BJ (cell line): ENCODE measurements around the gene DLG2. TPM values are rescaled to one million over a fixed set of nuclear protein-coding genes. Genes with fewer than 3 reads are reported as not detected.

Source experiments
- CTCF ChIA-PET: fragments of 350-600 bp; formaldehyde crosslinking; extraction: SDS; loops from one replicate; lab custom pipeline; 2021; ENCODE audit warnings: antibody characterized with exemption, inconsistent platforms; lab: Yijun Ruan, JAX
- POLR2A ChIA-PET: fragments of 300-600 bp; sonication (Branson Sonifier 250); formaldehyde crosslinking; extraction: SDS; loops from one replicate; lab custom pipeline; 2021; ENCODE audit warnings: antibody characterized with exemption; lab: Charles Lee
- DNase-seq: peaks from one replicate; pipeline ENCODE4 v3.0.0-alpha.2; 2011; ENCODE audit warnings: low read depth
- H3K27me3 ChIP-seq: 2 replicates; pipeline ENCODE4 v1.6.0; 2011; ENCODE audit warnings: low read length; ENCODE audit not compliant: control insufficient read depth, insufficient read depth
- H3K36me3 ChIP-seq: 2 replicates; pipeline ENCODE4 v1.5.1; 2011; ENCODE audit warnings: low read length; ENCODE audit not compliant: control insufficient read depth, insufficient read depth
- H3K4me3 ChIP-seq: 2 replicates; pipeline ENCODE4 v1.5.1; 2011; ENCODE audit warnings: low read depth, mild to moderate bottlenecking, control low read depth, low read length
- polyA plus RNA-seq: library from polyadenylated mRNA; depleted of rRNA; stranded (reverse); fragments of >200 nt; gene quantifications from 2 replicates; pipeline ENCODE4 v1.2.3, GENCODE V29; 2011
- TF ChIP-seq, protein P1 (sequence below): IDR thresholded peaks from 2 replicates; pipeline ENCODE4 v1.5.1; 2011; ENCODE audit warnings: low read depth, mild to moderate bottlenecking, control low read depth, inconsistent platforms, low read length, moderate library complexity; ENCODE audit not compliant: insufficient read depth

The DLG2 gene
- polyA plus RNA-seq, 1 experiment = 0.28 TPM

- no peaks in the 10 kb centered on the region for H3K36me3 ChIP-seq
- ChIA-PET POLR2A (no interaction called here), CTCF (no interaction called here)
- no peak overlapping the region for H3K4me3 ChIP-seq
- no peaks in the 10 kb centered on the region for H3K27me3 ChIP-seq
- no peak for DNase-seq
- TF ChIP-seq, protein P1, sequence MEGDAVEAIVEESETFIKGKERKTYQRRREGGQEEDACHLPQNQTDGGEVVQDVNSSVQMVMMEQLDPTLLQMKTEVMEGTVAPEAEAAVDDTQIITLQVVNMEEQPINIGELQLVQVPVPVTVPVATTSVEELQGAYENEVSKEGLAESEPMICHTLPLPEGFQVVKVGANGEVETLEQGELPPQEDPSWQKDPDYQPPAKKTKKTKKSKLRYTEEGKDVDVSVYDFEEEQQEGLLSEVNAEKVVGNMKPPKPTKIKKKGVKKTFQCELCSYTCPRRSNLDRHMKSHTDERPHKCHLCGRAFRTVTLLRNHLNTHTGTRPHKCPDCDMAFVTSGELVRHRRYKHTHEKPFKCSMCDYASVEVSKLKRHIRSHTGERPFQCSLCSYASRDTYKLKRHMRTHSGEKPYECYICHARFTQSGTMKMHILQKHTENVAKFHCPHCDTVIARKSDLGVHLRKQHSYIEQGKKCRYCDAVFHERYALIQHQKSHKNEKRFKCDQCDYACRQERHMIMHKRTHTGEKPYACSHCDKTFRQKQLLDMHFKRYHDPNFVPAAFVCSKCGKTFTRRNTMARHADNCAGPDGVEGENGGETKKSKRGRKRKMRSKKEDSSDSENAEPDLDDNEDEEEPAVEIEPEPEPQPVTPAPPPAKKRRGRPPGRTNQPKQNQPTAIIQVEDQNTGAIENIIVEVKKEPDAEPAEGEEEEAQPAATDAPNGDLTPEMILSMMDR = no peak
Measured at GRCh38 chr11:83473743-83474142, 2153.4 kb downstream of the DLG2 start.

DNA sequence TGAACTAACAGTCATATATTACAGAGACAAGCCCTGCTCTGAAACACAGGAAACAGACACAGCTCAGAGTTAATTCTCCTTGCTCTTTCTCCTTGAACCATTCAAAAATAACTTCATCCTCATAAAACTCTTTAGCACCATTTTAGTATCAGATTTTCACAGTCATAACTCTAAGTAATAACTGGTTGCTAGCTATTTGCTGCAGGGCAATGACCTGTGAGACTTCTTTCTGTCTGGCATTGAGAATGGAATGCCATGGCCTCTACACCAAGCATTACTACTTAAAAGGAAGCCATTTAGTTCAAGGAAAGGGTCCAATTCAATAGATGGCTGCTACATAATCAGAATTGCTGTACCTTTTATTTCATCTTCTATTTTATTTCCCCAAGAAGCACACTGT, 2154.3 kb downstream of the DLG2 start:
- H3K36me3 ChIP-seq = no peaks in the 10 kb centered on the region
- CTCF ChIA-PET = no interaction called here
- H3K27me3 ChIP-seq = no peaks in the 10 kb centered on the region
- POLR2A ChIA-PET = no interaction called here
- no peak overlapping the region for H3K4me3 ChIP-seq
- no peak for DNase-seq
- TF ChIP-seq, protein P1 = no peak

DNA sequence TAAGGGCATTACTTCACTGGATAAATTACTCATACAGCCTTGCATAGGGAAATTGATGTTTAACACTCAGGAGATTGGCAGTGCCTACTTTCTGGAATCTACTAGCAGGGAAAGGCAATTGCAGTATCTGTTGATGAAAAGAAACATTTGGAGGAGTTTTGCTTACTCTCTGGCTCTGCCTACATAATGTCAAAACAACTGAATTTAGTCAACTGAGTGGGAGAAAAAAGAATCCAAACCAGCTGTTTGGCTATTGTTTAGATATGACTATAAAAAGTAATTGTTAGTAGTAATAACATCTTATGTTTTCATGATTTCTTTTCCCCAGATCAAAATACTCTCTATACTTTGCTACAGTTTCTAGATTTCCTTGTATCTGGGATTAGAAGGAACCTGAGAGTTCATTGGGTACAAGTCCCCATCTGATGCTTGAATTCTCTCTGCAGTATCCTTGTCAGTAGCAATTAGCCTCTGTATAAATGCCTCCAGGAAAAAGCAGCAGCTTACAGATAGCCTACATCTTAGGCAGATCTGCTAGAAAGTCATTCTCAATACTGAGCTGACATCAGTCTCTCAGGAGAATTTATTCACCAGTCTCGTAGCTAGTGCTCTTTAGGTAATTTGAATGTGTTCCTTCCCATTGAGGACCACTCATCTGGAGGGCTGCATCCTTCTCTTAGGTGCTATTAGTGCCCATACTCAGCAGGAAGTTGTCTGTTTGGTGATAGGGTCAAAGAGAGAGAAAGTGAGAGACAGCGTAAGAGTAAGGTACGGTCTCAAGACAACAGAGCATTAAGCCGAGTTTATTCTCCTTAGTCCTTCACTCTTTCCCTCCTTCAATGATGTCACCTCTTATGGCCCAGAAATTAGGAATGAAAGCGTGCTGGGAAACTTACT, 2155.1 kb downstream of the DLG2 start:
- H3K4me3 ChIP-seq = no peak overlapping the region
- POLR2A ChIA-PET = no interaction called here
- H3K36me3 ChIP-seq = no peaks in the 10 kb centered on the region
- TF ChIP-seq, protein P1 = no peak
- CTCF ChIA-PET = interaction anchor here (1.1 kb wide), 1 partner anchor 11 kb away, joined by 3 read pairs; no protein-coding TSS in a partner anchor
- no peaks in the 10 kb centered on the region for H3K27me3 ChIP-seq
- DNase-seq = no peak

- CTCF ChIA-PET = interaction anchor here (0.7 kb wide), 1 partner anchor 22 kb away, joined by 3 read pairs; no protein-coding TSS in a partner anchor
- no peak for DNase-seq
Measured at GRCh38 chr11:83467837-83468236, 2159.3 kb downstream of the DLG2 start.

DNA sequence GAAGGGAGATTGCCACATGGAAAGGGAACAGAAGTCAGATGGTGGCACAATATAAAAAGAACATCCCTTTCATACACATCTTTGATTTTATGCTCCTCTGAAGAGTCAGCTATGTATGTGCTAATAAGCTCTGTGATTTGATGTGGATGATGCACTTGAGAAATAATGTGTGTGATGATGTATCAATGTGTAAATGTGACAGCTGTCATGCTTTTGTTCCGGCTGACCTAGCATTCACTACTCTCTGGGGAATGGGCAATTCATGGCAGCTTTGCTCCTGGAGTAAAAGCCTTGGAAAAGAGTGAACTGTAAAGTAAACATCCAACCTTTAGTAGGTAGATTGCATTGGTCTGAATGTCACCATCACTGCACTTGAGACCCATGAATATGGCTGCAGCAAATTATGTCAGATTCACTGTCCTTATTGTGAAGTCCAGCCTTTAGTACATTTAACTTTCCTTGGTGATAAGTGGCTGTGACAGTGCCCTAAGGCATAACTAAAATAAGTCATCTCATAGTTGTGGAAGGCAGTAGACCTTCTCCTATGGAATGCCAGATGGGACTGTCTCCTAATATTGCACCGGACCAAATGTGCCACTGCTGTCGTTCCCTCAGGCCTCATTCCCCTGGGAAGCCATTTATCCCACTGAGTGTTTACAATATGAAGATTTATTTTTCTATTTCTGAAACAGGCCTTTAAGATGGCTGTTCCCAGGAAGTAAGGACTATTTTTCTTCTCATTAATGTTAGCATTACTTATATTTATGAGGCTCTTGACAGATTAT, 2162.8 kb downstream of the DLG2 start:
- CTCF ChIA-PET = no interaction called here
- POLR2A ChIA-PET = no interaction called here
- H3K4me3 ChIP-seq = no peak overlapping the region
- TF ChIP-seq, protein P1 = no peak
- H3K36me3 ChIP-seq = no peaks in the 10 kb centered on the region
- DNase-seq = no peak
- no peaks in the 10 kb centered on the region for H3K27me3 ChIP-seq

More at GRCh38 chr11:83467837-83468236, 2159.3 kb downstream of the DLG2 start:
- Histone ChIP-seq H3K36me3 (no peaks in the 10 kb centered on the region), H3K27me3 (no peaks in the 10 kb centered on the region), H3K4me3 (no peak overlapping the region)
- POLR2A ChIA-PET = no interaction called here
- TF ChIP-seq, protein P1 = no peak
